Thyroid gland (tissue), 4 donors: Measurements from ENCODE around the gene CIB1. TPM values are rescaled to one million over a fixed set of nuclear protein-coding genes. Genes with fewer than 3 reads are reported as not detected.
A peak's percentile ranks its signal among the peaks of the same experiment; 100 is the strongest.

Experiments used
- DNase-seq, 2 donors: peaks; one replicate each; pipeline ENCODE4 v3.0.0-alpha.2; 2019
- H3K27ac ChIP-seq, 3 donors: fragments of 200-600 bp; sonication (generic); 1 replicate in 2 of 3; 2 replicates in 1 of 3; pipeline ENCODE4 v1.5.1; 2016 to 2019; ENCODE audit warnings: mild to moderate bottlenecking in 1 of 3, moderate library complexity in 1 of 3
- H3K27me3 ChIP-seq: fragments of 200-600 bp; sonication (generic); one replicate; pipeline ENCODE4 v1.5.1; 2019
- H3K36me3 ChIP-seq, 2 donors: fragments of 200-600 bp; sonication (generic); one replicate each; pipeline ENCODE4 v1.5.1; 2016 to 2019
- H3K4me1 ChIP-seq, 2 donors: fragments of 200-600 bp; sonication (generic); one replicate each; pipeline ENCODE4 v1.5.1; 2017 to 2019
- H3K4me3 ChIP-seq, 3 donors: fragments of 200-600 bp; sonication (generic); replicated peaks in 1 of 3; 1 replicate in 2 of 3; 2 replicates in 1 of 3; pipeline ENCODE4 v1.5.1; 2016; ENCODE audit warnings: mild to moderate bottlenecking in 1 of 3
- H3K9me3 ChIP-seq: fragments of 200-600 bp; sonication (generic); one replicate; pipeline ENCODE4 v1.5.1; 2017
- POLR2A ChIP-seq, 2 donors: fragments of 450-650 bp; IDR thresholded peaks; one replicate each; pipeline ENCODE4 v1.6.1; 2017; ENCODE audit warnings: antibody characterized with exemption in 2 of 2, mild to moderate bottlenecking in 2 of 2, moderate library complexity in 1 of 2
- WGBS, 2 donors: methylation state at CpG; one replicate each; pipeline ENCODE4 v1.1.5; 2017; 5-methylcytosine and 5-hydroxymethylcytosine counted together
- intact Hi-C: fragments of 100-400 bp; cut with DNase I; formaldehyde crosslinking; loops from one replicate; pipeline ENCODE4 v1.15.1; 2023
- small RNA-seq: library from RNA; depleted of rRNA; stranded (forward); fragments of <200 nt; gene quantifications from one replicate; pipeline ENCODE3, GENCODE V24; 2016
- total RNA-seq, 4 donors: library from RNA; depleted of rRNA; stranded (reverse); fragments of >200 nt; gene quantifications; one replicate each; pipeline ENCODE4 v1.2.3, GENCODE V29; 2016
- TF ChIP-seq, protein P1 (sequence below), 6 experiments: fragments of 200-600 bp in 3 of 6; fragments of 450-650 bp in 3 of 6; sonication (generic) in 3 of 6; IDR thresholded peaks; one replicate each; pipeline ENCODE4 v1.5.1; 2016 to 2019; ENCODE audit warnings: antibody characterized with exemption in 6 of 6, mild to moderate bottlenecking in 2 of 6, inconsistent platforms in 1 of 6, moderate library complexity in 1 of 6

CIB1 gene
- total RNA-seq, 4 donors from 2014 or later = 24.3 to 90.0 (median 30.8) TPM

DNA sequence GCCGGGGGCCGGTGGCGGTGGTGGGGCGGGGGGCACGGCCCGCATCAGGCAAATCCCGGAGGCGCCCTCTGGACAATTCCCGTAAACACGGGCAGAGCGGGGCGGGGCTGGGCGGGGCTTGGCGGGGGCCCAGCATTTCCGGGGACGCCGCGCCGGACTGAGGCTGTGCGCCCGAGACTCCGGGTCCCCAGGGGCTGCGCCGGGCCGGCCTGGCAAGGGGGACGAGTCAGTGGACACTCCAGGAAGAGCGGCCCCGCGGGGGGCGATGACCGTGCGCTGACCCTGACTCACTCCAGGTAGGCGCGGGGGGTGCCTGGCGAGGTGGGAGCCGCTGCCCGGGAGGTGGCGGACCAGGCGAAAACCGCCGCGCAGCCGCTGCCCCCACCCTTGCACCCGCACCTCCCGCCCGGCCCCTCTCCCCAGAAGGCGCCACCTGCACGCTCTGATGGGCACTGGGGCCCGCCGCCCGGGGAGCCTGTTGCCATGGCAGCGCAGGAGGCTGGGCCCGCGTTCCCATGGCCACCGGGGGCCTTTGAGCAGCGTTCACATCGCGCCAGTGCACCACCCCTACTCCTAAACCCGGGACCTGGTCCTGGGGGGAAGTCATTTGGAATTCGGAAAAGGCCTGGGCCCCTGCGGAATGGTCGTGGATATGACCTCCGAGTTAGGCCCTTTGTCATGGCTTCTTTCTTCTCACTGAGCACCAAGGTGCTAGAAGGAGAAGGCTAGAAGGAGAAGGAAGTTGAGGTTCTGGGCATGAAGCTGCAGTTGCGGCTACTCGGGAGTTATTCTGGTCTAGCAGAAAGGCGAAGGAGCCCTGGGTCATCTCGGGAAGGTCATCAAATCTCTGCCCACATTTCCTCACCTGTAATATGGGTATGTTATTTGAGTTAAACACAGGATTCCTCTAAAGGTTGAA, 48.7 kb downstream of the CIB1 start:
- Histone ChIP-seq H3K9me3 (no peaks in the 10 kb centered on the region), H3K4me3 (peak overlapping the region; percentile 60 to 76 (median 74)), H3K36me3 (no peaks in the 10 kb centered on the region), H3K27ac (peak overlapping the region; percentile 98 to 99 (median 98)), H3K27me3 (no peaks in the 10 kb centered on the region), H3K4me1 (peaks cover 40 to 74% of the 10 kb centered on the region in 2 donors)
- intact Hi-C loops = no loop called here
- TF ChIP-seq, protein P1, sequence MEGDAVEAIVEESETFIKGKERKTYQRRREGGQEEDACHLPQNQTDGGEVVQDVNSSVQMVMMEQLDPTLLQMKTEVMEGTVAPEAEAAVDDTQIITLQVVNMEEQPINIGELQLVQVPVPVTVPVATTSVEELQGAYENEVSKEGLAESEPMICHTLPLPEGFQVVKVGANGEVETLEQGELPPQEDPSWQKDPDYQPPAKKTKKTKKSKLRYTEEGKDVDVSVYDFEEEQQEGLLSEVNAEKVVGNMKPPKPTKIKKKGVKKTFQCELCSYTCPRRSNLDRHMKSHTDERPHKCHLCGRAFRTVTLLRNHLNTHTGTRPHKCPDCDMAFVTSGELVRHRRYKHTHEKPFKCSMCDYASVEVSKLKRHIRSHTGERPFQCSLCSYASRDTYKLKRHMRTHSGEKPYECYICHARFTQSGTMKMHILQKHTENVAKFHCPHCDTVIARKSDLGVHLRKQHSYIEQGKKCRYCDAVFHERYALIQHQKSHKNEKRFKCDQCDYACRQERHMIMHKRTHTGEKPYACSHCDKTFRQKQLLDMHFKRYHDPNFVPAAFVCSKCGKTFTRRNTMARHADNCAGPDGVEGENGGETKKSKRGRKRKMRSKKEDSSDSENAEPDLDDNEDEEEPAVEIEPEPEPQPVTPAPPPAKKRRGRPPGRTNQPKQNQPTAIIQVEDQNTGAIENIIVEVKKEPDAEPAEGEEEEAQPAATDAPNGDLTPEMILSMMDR (IDR thresholded peaks at IDR 0.05) = no peak
- TF ChIP-seq POLR2A (IDR thresholded peaks at IDR 0.05) = peak in 1 of 2 donors; percentile 75
- DNase-seq = peak; percentile 78 to 87
- WGBS, 2 donors = 7 to 8% methylated on average over 13 to 15 of the region's 67 CpGs

DNA sequence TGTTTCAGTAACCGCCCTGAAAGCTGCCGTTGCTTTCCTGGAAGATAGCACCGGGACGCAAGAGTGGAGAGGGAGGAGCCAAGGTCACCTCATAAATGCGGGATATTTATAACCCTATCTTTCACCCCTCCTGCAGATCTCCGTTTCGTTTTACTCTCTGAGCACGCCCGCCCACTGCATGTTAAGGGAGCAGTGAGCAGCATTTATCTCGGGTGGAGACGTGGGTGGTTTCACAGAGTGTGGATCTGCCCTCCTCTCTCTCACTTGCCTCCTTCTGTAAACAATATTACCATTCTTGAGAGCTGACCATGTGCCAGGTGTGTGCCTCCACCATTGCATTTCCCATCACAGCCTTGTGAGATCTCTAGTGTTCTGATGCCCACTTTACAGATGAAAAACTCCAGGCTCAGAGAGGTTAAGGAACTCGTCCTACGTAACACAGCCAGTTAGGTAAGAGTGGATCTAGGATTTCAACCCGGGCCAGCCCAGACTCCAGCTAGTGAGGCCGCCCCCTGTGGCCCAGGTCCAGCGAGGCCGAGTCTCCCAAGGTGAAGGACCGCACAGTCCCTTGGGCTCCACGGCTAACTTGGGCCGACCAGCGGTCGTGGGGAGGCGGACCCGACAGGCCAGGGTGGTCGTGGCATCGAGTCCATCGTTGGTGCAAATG, 49.5 kb downstream of the CIB1 start:
- peaks cover 36 to 67% of the 10 kb centered on the region in 2 donors for H3K4me1 ChIP-seq
- no peaks in the 10 kb centered on the region for H3K27me3 ChIP-seq
- 9 to 13% methylated on average over 13 to 15 of the region's 27 CpGs for WGBS, 2 donors
- no peaks in the 10 kb centered on the region for H3K36me3 ChIP-seq
- peak in 1 of 2 donors; percentile 68 for TF ChIP-seq POLR2A (IDR thresholded peaks at IDR 0.05)
- TF ChIP-seq, protein P1 (IDR thresholded peaks at IDR 0.05) = no peak
- no peaks in the 10 kb centered on the region for H3K9me3 ChIP-seq
- H3K4me3 ChIP-seq = peak overlapping the region in 2 of 3 donors; percentile 74 to 76
- intact Hi-C loops = no loop called here
- peak overlapping the region; percentile 98 to 99 (median 98) for H3K27ac ChIP-seq
- peak; percentile 86 to 98 for DNase-seq

DNA sequence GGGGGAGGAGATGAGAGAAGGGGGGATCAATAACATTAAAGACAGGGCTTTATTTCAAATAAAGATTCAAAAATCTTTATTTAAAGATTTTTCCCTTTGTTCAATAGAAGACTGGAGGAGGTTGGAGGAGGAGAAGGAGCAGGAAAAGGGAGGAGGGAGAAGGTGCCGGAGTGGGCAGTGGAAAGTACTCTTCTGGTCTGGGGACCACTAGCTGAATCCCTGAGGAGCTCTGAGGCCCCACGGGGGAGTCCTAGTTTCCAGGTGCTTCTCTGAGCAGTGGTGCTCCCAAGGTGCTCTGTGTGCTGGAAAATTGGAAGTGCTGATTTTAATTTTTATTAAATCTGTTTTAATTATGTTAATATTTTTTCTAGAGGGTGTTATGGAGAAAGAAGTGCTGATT, 52.0 kb downstream of the CIB1 start:
- peak in 1 of 2 donors; percentile 43 for DNase-seq
- 11 to 33% methylated on average over 2 of the region's 2 CpGs for WGBS, 2 donors
- TF ChIP-seq POLR2A (IDR thresholded peaks at IDR 0.05) = no peak
- TF ChIP-seq, protein P1 (IDR thresholded peaks at IDR 0.05) = no peak
- H3K36me3 ChIP-seq = no peaks in the 10 kb centered on the region
- H3K27me3 ChIP-seq = no peaks in the 10 kb centered on the region
- no peak overlapping the region for H3K4me3 ChIP-seq
- H3K27ac ChIP-seq = peak overlapping the region; percentile 24 to 99 (median 73)
- no peaks in the 10 kb centered on the region for H3K9me3 ChIP-seq
- intact Hi-C loops = no loop called here
- H3K4me1 ChIP-seq = peaks cover 31 to 49% of the 10 kb centered on the region in 2 donors

Small RNA genes within 50 kb of the gene (small RNA-seq; reads per million reads assigned to genes)
- gene AC091167.3 = not detected

Other genes starting within 250 kb of the CIB1 start
- gene ZNF710, start 232.6 kb downstream of the CIB1 start, total RNA-seq = 10 to 100 TPM in 3 of 4 donors, 1 to 10 TPM in 1; 8.9 to 17.2 (median 11.5) TPM
- 10 to 100 TPM; 29.4 to 49.6 (median 33.5) TPM for gene IDH2, start 131.5 kb downstream of the CIB1 start, total RNA-seq
- gene SEMA4B, start 32.6 kb downstream of the CIB1 start, total RNA-seq = 100 to 1,000 TPM in 1 of 4 donors, 10 to 100 TPM in 3; 49.5 to 163 (median 69.9) TPM
- gene GDPGP1, start 268 bp upstream of the CIB1 start, total RNA-seq = 10 to 100 TPM in 2 of 4 donors, 1 to 10 TPM in 2; 7.1 to 28.1 (median 13.6) TPM
- gene TTLL13, start 15.6 kb upstream of the CIB1 start, total RNA-seq = under 1 TPM in 2 of 4 donors, not detected in 2; 0.13 to 0.22 TPM
- 100 to 1,000 TPM in 1 of 4 donors, 10 to 100 TPM in 3; 80.7 to 159 (median 96.4) TPM for gene NGRN, start 31.7 kb upstream of the CIB1 start, total RNA-seq
- gene ZNF774, start 118.3 kb upstream of the CIB1 start, total RNA-seq = 10 to 100 TPM in 1 of 4 donors, 1 to 10 TPM in 3; 3.6 to 13.1 (median 5.5) TPM
- 100 to 1,000 TPM; 222 to 290 (median 247) TPM for gene IQGAP1, start 154.3 kb upstream of the CIB1 start, total RNA-seq